GM19452 (cell line): ENCODE measurements around the gene MGAT1.
A peak's percentile ranks its signal among the peaks of the same experiment; 100 is the strongest.
"Not testable (repeated sequence)": the region's sequence is repeated elsewhere in the genome, so short reads cannot be mapped to it uniquely, and the experiment has no call there.

Source experiments
- ATAC-seq: cut with Tn5 transposase; IDR thresholded peaks from one replicate; pipeline ENCODE4 v1.9.1; 2021; ENCODE audit not compliant: unreplicated experiment

The MGAT1 gene

DNA sequence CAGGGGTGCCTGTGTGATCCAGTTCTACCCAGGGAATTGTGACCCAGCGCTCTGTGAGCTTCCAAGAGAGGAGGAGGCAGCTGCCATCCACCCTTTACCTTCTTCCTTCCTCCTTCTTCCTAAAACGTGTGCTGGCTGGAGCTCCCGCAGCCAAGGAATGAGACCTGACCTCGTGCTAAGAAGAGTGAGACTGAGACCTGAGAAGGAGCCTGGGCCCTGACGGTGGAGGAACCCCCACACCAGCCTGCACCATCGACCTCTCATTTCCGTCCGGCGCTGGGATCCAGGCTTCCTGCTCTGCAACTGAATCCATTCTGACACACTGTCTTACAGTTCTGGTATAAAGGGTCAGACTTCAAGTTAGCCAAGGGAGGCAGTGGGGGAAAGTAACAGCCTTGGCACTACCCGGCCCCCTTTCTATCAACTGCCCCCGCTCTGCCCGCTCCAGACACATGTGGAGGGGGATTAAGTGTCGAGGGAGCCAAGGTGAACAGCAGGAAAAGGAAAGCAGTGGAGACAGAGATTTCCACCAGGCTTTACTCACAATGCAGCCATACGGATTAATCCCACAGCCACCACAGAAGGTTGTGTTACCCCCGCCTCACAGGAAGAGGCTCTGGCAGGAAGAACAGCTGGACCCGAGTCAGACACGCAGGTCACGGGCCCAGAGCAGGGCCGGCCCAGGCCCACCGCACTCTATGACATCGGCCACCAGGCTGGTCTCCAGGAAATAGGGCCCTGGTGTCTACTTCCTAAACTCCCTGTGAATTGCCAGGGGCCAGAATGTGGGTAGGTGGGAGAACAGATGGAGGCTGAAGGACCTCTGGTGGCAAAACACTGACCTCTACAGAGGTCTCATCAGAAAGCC, 15.8 kb downstream of the MGAT1 start:
- ATAC-seq, result no peak

DNA sequence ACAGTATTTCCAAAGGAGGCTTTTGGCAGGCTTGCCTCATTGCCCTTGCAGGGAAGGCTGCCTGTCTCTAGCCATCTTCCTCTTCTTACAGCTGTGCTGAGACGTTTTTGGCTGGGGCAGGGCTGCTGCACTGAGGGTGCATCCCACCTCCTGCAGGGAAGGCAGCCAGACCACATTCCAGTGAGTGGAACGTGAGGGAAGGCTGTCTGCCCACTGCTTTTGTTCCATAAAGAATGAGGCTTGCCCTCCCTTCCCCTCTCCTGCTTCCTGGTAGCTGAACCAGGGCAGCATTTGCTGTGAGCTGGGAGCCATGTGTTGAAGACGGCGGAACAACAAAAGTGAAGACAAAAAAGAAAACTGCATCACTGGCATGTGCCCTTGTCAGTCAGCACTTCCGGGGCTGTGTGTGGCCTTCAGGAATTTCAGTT, 16.8 kb downstream of the MGAT1 start:
- ATAC-seq, result no peak

DNA sequence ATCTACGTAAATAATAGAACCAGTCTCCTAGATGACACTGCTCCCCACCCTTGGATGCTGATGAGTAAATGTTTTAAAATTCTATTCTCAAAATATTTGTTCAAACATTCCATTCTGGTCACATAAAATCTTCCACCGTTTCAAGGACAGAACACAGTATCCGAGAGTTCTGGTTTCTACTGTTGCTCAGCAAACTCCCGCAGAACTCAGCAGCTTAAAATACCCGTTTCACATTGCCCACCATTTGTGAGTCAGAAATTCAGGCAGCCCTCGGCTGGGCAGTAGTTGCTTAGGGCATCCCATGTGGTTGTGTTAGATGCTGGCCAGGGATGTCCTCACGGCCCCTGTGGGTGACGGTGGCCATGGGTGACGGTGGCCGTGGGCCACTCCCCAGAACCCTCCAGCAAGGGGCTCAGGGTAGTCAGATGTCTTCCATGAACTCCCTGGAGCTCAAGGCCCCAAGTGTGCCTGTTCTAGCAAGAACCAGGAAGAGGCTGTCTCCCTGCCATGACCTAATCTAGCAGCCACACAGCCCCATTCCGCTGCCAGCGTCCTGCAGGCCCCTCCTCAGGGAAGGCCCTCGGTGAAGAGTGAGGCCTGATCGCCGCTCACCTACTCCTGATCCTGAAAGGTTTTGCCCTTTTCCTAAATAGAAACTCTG, 17.4 kb downstream of the MGAT1 start:
- no peak for ATAC-seq

DNA sequence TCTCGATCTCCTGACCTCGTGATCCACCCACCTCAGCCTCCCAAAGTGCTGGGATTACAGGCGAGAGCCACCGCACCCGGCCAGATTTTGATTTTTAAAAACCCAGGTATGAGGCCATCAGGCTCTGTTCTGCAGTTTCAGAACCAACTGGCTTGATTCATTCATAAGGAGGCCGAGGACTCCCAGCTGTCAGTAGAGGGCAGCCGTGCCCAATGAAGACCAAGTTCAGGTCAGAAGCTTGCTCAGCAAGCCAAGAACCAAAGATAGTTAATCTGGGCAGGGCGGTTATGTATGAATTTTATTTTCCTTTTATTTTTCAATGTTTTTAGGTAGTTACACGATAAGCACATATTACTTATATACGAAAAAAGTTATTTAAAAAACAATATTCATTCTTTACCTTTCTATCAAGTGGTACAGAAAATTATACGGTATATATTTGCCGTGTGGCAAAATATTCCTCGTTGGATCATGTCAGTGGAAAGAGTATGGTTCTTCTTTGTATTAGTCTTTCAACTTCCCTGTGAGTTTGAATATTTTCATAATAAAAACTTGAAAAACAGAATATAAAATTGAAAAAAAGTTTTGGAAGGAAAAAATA, 18.0 kb downstream of the MGAT1 start:
- ATAC-seq, result peak; percentile 63

DNA sequence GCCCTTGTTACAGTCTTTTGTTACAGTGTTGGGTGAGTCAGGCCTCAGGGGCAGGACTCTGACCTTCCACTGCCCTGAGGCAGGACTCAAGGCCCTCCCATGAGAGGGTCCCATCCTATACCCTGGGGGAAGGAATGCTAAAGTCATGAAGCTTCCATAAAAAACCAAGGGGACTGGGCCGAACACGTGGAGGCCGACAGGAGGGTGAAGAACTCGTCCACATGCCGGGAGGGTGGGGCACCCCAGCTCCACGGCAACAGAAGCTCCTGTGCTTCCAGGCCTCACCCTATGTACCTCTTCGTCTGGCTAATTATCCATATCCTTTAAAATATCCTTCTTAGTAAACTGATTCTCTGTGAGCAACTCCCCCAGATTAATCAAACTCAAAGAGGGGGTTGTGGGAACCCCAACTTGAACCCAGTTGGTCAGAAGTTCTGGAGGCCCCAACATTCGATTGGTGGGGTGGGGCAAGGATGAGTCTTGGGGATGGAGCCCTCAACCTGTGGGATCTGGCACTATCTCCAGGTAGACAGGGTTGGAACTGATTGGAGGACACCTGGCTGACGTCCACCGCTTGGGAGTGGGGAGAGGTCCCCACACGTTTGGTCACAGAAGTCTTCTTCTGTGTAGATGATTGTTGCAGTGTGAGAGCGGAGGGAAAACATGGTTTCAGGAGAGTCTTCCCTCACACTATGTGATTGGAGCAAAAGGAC, 19.1 kb downstream of the MGAT1 start:
- ATAC-seq, result no peak

DNA sequence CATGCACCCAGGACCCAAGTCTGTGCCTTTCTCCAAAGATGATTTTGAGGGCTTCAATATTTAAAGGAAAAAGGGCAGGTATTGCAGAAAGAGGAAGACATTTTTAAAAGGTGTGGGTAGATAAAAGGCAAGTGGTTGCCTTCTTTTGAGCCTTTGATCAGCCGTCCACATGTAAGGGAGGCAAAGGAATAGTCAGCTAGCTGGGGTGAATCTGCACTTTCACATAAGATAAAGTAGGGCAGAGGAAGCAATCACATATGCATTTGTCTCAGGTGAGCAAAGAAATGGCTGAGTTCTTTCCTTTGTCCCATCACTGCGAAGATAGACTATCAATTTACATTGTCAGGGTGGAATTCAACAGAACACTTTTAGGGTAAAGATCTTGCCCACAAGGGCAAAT, 19.9 kb downstream of the MGAT1 start:
- no peak for ATAC-seq

DNA sequence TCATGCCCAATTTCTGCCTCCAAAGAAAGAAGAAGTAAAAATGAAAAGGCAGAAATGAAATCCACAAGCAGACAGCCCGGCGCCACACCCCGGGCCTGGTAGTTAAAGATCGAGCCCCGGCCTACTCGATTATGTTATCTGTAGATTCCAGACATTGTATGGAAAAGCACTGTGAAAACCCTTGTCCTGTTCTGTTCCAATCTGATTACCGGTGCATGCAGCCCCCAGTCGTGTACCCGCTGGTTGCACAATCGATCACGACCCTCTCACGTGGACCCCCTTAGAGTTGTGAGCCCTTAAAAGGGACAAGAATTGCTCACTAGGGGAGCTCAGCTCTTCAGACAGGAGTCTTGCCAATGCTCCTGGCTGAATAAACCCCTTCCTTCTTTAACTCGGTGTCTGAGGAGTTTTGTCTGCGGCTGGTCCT, 20.7 kb downstream of the MGAT1 start:
- ATAC-seq, result not testable (repeated sequence)

DNA sequence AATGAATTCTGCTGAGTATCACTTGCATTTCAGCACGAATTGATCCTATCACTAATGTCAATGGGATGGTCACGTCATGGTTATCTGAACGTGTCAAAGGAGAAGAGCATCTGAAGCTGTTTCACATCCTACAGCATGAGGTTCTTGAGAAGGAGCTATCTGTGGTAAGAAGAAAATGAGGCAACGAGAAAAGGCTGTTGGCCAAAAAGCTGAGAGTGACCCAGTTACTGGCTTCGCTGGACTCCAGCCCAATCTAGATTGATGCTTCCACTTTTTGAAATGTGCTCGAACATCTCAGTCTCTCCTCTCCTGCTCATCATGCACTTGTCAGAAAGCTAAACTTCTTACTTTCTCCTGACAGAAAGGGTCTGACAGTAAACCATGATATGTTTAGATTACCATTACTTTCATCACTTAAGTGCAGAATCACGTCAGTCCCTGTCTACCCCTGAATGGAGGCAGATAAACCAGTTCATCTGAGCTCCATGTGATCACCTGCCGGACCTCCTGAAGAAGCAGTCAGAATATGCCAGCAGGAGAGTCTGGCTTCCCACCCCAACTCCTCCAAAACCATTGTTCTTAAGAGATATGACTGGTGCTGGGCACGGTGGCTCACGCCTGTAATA, 22.5 kb downstream of the MGAT1 start:
- ATAC-seq, result no peak

DNA sequence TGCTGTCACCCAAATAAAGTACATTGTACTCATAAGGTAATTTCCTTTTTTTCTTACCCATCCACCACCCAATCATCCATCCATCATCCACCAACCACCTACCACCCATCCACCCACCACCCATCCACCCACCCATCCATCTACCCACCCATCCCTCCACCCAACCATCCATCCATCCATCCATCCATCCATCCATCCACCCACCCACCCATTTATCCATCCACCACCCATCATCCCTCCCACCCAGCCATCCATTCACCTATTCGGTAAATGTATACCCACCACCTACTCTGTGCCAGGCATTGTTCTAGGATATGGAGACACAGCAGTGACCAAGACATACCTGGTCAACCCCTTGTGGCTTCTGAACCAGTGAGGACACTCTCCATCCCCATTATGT, 25.1 kb downstream of the MGAT1 start:
- ATAC-seq, result no peak

DNA sequence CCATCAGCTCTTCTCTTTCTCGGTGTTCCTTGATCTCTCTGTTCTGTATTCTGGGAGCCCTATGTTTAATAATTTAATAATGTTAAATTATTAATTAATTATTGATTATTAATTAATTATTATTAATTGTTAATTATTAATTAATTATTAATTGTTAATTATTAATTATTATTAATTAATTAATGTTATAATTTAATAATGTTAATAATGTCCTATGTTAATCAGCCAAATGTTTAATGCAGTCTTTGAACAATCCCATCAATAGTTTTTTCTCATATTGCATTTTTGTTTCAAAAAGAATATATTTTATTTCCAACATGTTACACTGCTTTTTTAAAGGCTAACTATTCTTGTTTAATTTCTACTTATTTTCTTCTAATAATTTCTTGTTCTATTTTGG, 26.2 kb downstream of the MGAT1 start:
- no peak for ATAC-seq

DNA sequence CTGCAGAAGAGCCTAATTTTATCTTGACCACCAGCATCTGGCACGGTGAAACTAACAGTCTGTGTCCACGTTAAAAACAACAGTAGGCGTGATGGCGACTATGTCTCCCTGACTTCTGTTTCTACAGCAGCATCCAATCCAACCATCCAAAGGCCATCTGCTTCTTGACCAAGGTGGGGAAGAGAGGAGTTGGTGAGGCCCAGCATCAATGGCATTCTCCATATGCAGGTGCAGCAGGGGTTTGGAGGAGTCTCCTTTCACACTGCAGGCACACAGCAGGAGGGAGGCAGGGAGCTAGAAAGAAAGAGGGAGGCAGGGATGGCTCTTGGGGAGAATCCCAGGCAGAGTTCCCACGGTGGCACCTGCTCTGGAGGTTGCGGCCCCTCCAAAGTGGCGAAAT, 27.0 kb downstream of the MGAT1 start:
- ATAC-seq, result no peak

DNA sequence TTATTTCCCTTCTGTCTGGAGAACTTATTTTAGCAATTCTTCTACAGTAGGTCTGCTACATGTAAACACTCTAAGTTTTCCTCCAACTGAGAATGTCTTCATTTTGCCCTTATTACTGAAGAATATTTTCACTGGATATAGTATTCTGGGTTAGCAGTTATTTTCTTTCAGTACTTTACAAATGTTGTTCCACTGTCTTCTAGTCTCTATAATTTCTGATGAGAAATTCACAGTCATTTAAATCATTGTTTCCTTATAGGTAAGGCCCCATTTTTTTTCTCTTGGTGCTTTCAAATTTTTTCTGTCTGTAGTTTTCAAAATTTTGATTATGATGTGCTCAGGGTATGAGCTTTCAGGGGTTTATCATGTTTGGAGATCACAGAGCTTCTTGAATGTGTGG, 30.8 kb downstream of the MGAT1 start:
- ATAC-seq, result no peak

DNA sequence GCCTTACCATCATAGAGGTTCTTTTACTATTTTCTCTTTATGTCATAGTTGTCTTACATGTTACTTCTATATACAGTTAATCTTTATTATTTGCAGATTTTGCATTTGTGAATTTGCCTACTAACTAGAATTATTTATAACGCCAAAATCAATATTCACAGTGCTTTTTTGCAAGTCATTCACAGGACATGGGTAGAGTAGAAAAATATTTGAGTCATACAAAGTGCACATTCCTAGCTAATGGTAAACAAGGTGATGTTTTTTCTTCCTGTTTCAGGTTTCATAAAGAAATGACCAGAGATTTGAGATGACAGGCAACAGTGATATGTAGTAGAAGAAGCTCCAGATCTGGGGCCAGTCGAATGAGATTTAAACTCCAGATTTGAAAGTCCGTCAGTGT, 32.8 kb downstream of the MGAT1 start:
- ATAC-seq, result no peak

DNA sequence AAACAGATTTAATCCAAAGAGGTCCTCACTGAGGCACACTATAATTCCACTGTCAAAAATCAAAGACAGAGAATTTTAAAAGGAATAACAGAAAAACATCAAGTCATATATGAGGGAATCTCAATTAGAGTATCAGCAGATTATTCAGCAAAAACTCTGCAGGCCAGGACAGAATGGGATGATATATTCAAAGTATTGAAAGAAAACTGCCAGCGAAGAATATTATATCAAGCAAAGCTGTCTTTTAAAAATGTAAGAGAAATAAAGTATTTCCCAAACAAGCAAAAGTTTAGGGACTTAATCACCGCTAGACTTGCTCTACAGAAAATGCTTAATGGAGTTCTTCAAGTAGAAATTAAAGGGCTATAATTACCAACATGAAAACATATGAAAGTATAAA, 47.0 kb downstream of the MGAT1 start:
- ATAC-seq, result no peak

DNA sequence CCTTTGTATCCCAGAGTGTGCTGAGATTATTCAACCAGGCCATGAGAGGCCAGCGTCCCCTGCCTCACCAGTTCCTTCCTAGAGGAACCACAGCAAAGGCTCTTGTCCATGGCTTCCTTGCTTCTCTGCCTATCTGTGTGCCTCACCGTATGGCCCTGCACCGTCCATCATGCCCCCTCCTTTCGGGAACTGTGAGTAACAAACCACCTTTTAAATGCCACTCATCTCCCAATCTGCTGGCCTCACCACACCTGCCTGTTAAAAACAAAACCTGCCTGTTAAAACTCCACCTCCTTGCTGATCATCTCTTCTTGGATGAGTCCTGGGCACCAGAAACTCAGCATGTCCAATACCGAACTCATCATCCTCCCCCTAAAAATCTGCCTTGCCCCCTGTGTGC, 58.4 kb downstream of the MGAT1 start:
- no peak for ATAC-seq

DNA sequence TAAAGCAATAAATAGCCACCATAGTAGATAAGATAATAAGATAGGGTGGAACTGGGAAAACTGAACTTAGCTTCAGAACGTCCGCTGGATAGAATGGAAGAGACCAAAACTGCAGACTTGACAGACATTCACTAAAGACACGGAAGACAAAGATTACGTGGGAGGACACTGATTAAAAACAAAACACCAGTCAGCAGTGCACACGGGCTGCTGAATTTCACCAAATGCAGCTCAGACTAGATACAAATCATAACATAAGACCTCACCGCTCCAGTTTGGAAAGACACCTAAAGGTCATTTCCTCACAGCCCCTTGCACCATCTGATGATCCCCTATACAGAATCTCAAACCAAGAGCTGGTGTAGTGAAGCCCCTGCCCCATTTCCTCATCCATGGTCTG, 59.9 kb downstream of the MGAT1 start:
- no peak for ATAC-seq

DNA sequence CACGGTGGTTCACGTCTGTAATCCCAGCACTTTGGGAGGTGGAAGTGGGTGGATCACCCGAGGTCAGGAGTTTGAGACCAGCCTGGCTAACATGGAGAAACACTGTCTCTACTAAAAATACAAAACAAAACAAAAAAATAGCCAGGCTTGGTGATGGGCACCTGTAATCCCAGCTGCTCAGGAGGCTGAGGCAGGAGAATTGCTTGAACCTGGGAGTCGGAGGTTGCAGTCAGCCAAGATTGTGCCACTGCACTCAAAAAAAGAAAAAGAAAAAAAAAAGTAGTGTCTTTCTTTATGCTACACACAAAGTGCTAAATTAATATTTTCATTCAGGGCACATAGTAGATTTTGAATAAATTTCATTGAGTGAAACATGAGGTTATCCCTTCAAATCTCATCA, 61.7 kb downstream of the MGAT1 start:
- ATAC-seq, result not testable (repeated sequence)

DNA sequence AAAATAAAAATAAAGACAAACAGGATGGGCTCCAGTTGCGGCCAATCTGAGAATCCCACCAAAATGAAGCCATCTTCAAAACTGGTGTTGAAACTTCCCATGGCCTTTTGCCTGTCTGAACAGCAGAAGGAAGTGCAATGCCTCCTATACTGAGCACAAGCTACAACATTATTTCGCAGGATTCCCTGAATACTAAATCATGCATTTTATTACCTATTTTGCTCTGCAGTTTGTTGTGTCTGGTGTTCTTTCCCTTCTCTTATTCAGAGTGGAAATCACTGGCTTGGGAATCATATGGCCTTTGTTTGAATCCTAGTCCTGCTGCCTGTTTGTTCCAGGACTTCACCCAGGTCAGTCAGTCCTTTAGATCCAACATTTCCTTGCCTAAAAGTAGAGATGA, 62.6 kb downstream of the MGAT1 start, which contains the start of gene OR2Y1:
OR2Y1 (minus strand) TSS at position 101 of the 400 bp plus-strand sequence; CDS start at position 101, 0 bp downstream.
- no peak for ATAC-seq

DNA sequence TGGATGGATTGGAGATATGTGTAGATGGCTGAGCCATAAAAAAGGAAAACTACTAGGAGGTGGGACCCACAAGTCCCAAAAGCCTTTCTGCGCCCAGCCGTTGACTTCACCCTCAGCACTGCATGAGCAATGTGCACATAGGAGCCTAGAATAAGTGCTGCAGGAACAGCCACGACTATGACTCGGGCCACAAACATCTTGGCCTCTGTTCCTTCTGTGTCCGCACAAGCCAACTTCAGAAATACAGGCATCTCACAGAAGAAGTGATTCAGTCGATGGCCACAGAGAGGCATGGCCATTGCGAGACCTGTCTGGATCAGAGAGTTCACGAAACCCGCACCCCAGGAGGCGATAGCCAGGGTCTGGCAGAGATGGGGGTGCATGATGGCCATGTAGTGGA, 63.3 kb downstream of the MGAT1 start:
- no peak for ATAC-seq

DNA sequence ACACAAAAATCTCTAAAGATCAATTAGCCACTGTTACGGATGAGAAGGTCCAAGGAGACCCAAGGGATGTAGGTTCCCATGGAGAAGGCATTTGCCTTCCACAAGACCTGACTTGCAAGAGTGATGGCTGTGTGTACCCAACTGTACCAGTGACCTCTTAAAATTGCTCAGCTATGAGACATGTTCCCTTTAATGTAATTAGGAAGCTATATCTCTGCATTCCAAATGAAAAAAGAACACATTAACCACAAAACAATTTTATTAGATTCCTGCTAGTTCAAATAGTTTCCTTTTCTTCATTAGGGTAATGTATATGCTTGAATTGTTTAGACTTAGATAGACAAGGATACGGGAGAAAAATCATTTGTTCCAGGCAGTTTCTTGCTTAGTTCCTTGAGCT, 66.1 kb downstream of the MGAT1 start:
- no peak for ATAC-seq
